GM10266 (cell line): ENCODE results near the gene RBKS.

Experiments used
- DNase-seq: peaks from one replicate; pipeline ENCODE4 v3.0.0; 2012; ENCODE audit errors: extremely low spot score
- TF ChIP-seq, protein P1 (sequence below): IDR thresholded peaks from 2 replicates; pipeline ENCODE4 v1.5.1; 2012; ENCODE audit warnings: mild to moderate bottlenecking, low read depth; ENCODE audit not compliant: control insufficient read depth, insufficient read depth; ENCODE audit errors: missing control alignments

Gene RBKS

DNA sequence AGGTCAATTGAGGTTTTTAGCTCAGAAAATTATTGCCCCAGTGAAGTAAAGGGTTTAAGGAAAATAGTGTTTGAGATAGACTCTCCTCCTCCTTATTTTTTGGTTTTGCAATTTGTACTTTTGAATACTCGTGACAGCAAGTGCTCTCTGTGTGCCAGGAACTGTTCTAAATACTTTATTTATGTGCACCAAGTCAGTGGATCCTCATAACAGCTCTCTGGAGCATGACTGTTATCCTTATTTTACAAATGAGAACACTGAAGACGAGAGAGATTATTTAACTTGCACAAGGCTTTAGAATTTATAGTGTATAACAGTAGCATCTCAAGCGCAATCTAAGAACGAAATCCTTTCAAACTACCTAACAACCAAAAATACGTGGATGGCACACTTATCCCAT is 25.0 kb upstream of the RBKS start:
- TF ChIP-seq, protein P1, sequence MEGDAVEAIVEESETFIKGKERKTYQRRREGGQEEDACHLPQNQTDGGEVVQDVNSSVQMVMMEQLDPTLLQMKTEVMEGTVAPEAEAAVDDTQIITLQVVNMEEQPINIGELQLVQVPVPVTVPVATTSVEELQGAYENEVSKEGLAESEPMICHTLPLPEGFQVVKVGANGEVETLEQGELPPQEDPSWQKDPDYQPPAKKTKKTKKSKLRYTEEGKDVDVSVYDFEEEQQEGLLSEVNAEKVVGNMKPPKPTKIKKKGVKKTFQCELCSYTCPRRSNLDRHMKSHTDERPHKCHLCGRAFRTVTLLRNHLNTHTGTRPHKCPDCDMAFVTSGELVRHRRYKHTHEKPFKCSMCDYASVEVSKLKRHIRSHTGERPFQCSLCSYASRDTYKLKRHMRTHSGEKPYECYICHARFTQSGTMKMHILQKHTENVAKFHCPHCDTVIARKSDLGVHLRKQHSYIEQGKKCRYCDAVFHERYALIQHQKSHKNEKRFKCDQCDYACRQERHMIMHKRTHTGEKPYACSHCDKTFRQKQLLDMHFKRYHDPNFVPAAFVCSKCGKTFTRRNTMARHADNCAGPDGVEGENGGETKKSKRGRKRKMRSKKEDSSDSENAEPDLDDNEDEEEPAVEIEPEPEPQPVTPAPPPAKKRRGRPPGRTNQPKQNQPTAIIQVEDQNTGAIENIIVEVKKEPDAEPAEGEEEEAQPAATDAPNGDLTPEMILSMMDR = no peak
- no peak for DNase-seq

GRCh38 chr2:27914805-27915175 is 24.6 kb upstream of the RBKS start:
- TF ChIP-seq, protein P1 = no peak

GRCh38 chr2:27914041-27914804 is 24.0 kb upstream of the RBKS start:
- DNase-seq = no peak
- TF ChIP-seq, protein P1 = no peak

More at GRCh38 chr2:27914805-27915175, 24.6 kb upstream of the RBKS start:
- no peak for DNase-seq

- DNase-seq = no peak
- TF ChIP-seq, protein P1 = no peak
Measured at GRCh38 chr2:27912512-27912911, 22.3 kb upstream of the RBKS start.

GRCh38 chr2:27911458-27912210 is 21.4 kb upstream of the RBKS start:
- DNase-seq = no peak
- TF ChIP-seq, protein P1 = no peak

DNA sequence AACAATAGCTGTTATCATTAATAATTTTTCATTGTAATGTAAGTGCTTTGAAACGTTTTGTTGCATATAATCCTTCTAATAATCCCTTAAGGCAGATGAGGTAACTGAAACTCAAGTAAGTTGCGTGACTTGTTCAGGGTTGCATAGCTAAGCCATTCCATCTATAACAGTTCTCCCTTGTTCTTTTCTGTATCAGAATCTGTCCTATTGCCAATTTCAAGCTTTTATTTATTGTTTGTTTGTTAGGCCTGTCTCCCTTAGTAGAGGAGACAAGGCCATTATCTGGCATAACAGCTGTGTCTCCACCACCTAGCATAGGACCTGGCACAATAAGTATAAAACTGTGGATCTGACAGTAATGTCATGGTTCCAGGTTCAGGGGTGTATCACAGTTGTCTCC is 19.7 kb upstream of the RBKS start:
- no peak for DNase-seq
- TF ChIP-seq, protein P1 = no peak

DNA sequence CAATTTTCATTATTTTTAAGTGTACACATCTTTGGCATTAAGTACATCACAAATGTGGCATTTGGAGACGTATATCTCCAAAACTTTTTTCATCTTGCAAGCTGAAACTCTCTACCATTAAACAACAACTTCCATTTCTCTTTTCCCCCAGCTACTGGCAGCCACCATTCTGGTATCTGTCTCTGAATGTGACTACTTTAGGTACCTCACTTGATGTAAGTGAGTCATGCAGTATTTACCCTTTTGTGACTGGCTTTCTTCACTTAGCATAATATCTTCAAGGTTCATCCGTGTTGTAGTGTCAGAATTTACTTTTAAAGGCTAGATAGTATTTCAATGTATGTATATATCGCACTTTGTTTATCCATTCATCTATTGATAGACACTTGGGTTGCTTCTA is 17.4 kb upstream of the RBKS start:
- TF ChIP-seq, protein P1 = no peak
- no peak for DNase-seq
